HepG2 (cell line): ENCODE measurements around the gene CHMP4B. TPM values are rescaled to one million over a fixed set of nuclear protein-coding genes. Genes with fewer than 3 reads are reported as not detected.
A peak's percentile ranks its signal among the peaks of the same experiment; 100 is the strongest.

Experiments
- AKAP8 ChIP-seq: sonication (generic); formaldehyde crosslinking; IDR thresholded peaks from 2 replicates; pipeline ENCODE4 v1.5.1; 2020; ENCODE audit warnings: mild to moderate bottlenecking, missing genetic modification reagents
- ATM ChIP-seq: fragments of 450-650 bp; IDR thresholded peaks from 2 replicates; pipeline ENCODE4 v1.7.1; 2017; ENCODE audit warnings: mild to moderate bottlenecking, borderline replicate concordance
- BORCS8-MEF2B ChIP-seq: sonication (generic); formaldehyde crosslinking; IDR thresholded peaks from 2 replicates; pipeline ENCODE4 v1.8.0; 2022; ENCODE audit warnings: mild to moderate bottlenecking, missing genetic modification reagents
- CEBPG ChIP-seq: IDR thresholded peaks from 2 replicates; pipeline ENCODE4 v1.6.1; 2016
- CREB1 ChIP-seq, 2 experiments: fragments of 450-650 bp in 1 of 2; IDR thresholded peaks; 2 replicates each; pipeline ENCODE4 v1.6.1; 2016 to 2017; ENCODE audit warnings: control low read depth in 1 of 2, mild to moderate bottlenecking in 1 of 2, missing compliant biosample characterization in 1 of 2, missing genetic modification characterization in 1 of 2
- HOXA9 ChIP-seq: sonication (generic); formaldehyde crosslinking; IDR thresholded peaks from 2 replicates; pipeline ENCODE4 v1.8.1; 2022; ENCODE audit warnings: missing genetic modification reagents, mild to moderate bottlenecking, moderate library complexity, borderline replicate concordance
- KDM2A ChIP-seq: sonication (generic); formaldehyde crosslinking; IDR thresholded peaks from 2 replicates; pipeline ENCODE4 v1.4.0; 2020; ENCODE audit warnings: low read depth, missing genetic modification reagents, borderline replicate concordance
- KLF15 ChIP-seq: sonication (generic); formaldehyde crosslinking; IDR thresholded peaks from 2 replicates; pipeline ENCODE4 v1.8.1; 2023; ENCODE audit warnings: borderline replicate concordance, mild to moderate bottlenecking, inconsistent platforms, missing genetic modification reagents, mixed read lengths
- MATR3 ChIP-seq: sonication (generic); formaldehyde crosslinking; IDR thresholded peaks from 2 replicates; pipeline ENCODE4 v1.4.0; 2020; ENCODE audit warnings: missing genetic modification reagents
- MTERF4 ChIP-seq: sonication (generic); formaldehyde crosslinking; IDR thresholded peaks from 2 replicates; pipeline ENCODE4 v1.8.0; 2023; ENCODE audit warnings: mild to moderate bottlenecking, missing genetic modification reagents
- MYNN ChIP-seq: sonication (generic); formaldehyde crosslinking; IDR thresholded peaks from 2 replicates; pipeline ENCODE4 v1.4.0; 2020; ENCODE audit warnings: mild to moderate bottlenecking, low read depth, missing genetic modification reagents
- RCOR2 ChIP-seq: IDR thresholded peaks from 2 replicates; pipeline ENCODE4 v1.6.1; 2016; ENCODE audit warnings: missing biosample characterization, missing genetic modification reagents
- REL ChIP-seq: sonication (generic); formaldehyde crosslinking; conservative IDR thresholded peaks from 2 replicates; pipeline ENCODE4 v1.8.0; 2022; ENCODE audit warnings: mild to moderate bottlenecking, missing genetic modification reagents, moderate library complexity
- ZFP82 ChIP-seq: sonication (generic); formaldehyde crosslinking; IDR thresholded peaks from 2 replicates; pipeline ENCODE4 v1.5.1; 2020; ENCODE audit warnings: mild to moderate bottlenecking, missing genetic modification reagents, borderline replicate concordance
- ZNF12 ChIP-seq: sonication (generic); formaldehyde crosslinking; IDR thresholded peaks from 2 replicates; pipeline ENCODE4 v1.5.0; 2020; ENCODE audit warnings: missing genetic modification reagents
- ZNF124 ChIP-seq: sonication (generic); formaldehyde crosslinking; IDR thresholded peaks from 2 replicates; pipeline ENCODE4 v1.4.0; 2020; ENCODE audit warnings: missing genetic modification reagents
- ZNF24 ChIP-seq: fragments of 450-650 bp; IDR thresholded peaks from 2 replicates; pipeline ENCODE4 v1.6.1; 2017; ENCODE audit warnings: antibody characterized with exemption, mild to moderate bottlenecking
- ZNF354B ChIP-seq: sonication (generic); formaldehyde crosslinking; IDR thresholded peaks from 2 replicates; pipeline ENCODE4 v1.8.0; 2022; ENCODE audit warnings: mild to moderate bottlenecking, missing genetic modification reagents
- ZNF441 ChIP-seq: sonication (generic); formaldehyde crosslinking; IDR thresholded peaks from 2 replicates; pipeline ENCODE4 v1.7.0; 2021; ENCODE audit warnings: missing genetic modification reagents, borderline replicate concordance
- ZNF484 ChIP-seq: sonication (generic); formaldehyde crosslinking; IDR thresholded peaks from 2 replicates; pipeline ENCODE4 v1.5.1; 2020; ENCODE audit warnings: mild to moderate bottlenecking, low read depth, missing genetic modification reagents, borderline replicate concordance
- ZNF572 ChIP-seq: sonication (generic); formaldehyde crosslinking; IDR thresholded peaks from 2 replicates; pipeline ENCODE4 v1.5.1; 2020; ENCODE audit warnings: mild to moderate bottlenecking, missing genetic modification reagents
- ZNF775 ChIP-seq: sonication (generic); formaldehyde crosslinking; IDR thresholded peaks from 2 replicates; pipeline ENCODE4 v1.4.0; 2020; ENCODE audit warnings: missing genetic modification reagents, mild to moderate bottlenecking, moderate library complexity, borderline replicate concordance
- ZNF883 ChIP-seq: sonication (generic); formaldehyde crosslinking; IDR thresholded peaks from 2 replicates; pipeline ENCODE4 v1.5.1; 2020; ENCODE audit warnings: mild to moderate bottlenecking, missing genetic modification reagents; ENCODE audit errors: not compliant biosample characterization
- ZNF891 ChIP-seq: sonication (generic); formaldehyde crosslinking; IDR thresholded peaks from 2 replicates; pipeline ENCODE4 v1.5.0; 2020; ENCODE audit warnings: mild to moderate bottlenecking, missing genetic modification reagents
- ZSCAN20 ChIP-seq: sonication (generic); formaldehyde crosslinking; IDR thresholded peaks from 2 replicates; pipeline ENCODE4 v1.4.0; 2020; ENCODE audit warnings: missing genetic modification reagents, mild to moderate bottlenecking, borderline replicate concordance
- ZSCAN25 ChIP-seq: sonication (generic); formaldehyde crosslinking; IDR thresholded peaks from 2 replicates; pipeline ENCODE4 v1.8.0; 2022; ENCODE audit warnings: mild to moderate bottlenecking, missing genetic modification reagents
- polyA plus RNA-seq, 8 experiments: library from polyadenylated mRNA; depleted of rRNA in 3 of 8; stranded (reverse) in 7 of 8; unstranded in 1 of 8; fragments of >200 nt; fragmentation: Illumina TruSeq in 4 of 8; extraction: Trizol in 4 of 8; gene quantifications; 2 replicates each; pipeline versions ENCODE4 v1.2.1 to v1.2.3, GENCODE V29; 2011 to 2016; ENCODE audit warnings: low read depth in 4 of 8, missing spikeins in 1 of 8, mixed read lengths in 1 of 8; ENCODE audit not compliant: insufficient read depth in 1 of 8
- total RNA-seq, 5 experiments: library from RNA; depleted of rRNA; stranded (reverse); fragments of >200 nt; fragmentation: Illumina TruSeq; extraction: Trizol; gene quantifications; 2 replicates each; pipeline ENCODE4 v1.2.3, GENCODE V29; 2016; ENCODE audit warnings: low read depth in 1 of 5
- TF ChIP-seq, protein P1 (sequence below): sonication (generic); formaldehyde crosslinking; IDR thresholded peaks from 2 replicates; pipeline ENCODE4 v1.5.0; 2020; ENCODE audit warnings: mild to moderate bottlenecking, missing genetic modification reagents

Gene CHMP4B
- total and polyA plus RNA-seq, 2 of the 13 experiments (the other 11 are each of a cell fraction or from before 2014, with no cell fraction given): 40.1 to 45.6 TPM

DNA sequence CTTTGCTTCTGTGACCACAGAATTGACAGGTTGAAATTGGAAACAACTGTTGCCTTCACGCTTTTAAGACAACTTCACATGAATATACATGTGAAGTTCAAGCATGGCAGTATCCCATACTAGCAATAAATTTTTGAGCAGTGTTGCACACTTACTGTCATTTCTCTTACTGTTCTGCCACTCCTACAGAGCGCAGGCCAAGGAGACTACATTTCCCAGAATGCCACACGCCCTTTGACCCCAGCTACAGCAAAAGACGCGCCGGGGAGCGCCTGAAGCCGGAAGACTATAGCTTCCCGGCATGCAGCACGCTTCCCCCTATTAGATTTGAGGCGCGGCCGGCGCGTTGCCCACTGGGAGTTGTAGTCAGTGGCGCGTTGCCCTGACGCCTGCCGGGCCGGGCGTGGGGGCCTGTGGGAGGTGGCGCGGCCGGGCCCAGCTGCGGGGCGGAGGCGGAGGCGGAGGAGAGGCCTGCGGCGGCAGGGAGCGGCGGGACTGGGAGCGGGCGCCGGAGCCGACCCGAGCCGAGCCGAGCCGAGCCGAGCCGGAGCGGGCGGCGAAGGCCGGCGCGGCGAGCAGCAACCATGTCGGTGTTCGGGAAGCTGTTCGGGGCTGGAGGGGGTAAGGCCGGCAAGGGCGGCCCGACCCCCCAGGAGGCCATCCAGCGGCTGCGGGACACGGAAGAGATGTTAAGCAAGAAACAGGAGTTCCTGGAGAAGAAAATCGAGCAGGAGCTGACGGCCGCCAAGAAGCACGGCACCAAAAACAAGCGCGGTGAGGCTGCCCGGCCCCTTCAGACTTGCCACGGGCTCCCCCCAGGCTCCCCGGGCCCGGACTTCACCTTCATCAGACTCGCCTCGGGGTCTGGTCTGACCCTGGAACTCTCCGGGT, at the start of gene CHMP4B (continued):
- TF ChIP-seq ZNF484: no peak
- no peak for TF ChIP-seq HOXA9 (CRISPR knock-in tag)
- peak; percentile 69 for TF ChIP-seq ZSCAN25
- TF ChIP-seq CEBPG (CRISPR knock-in tag): peak; percentile 16; the same call in 1 of the 2 replicates
- TF ChIP-seq, protein P1, sequence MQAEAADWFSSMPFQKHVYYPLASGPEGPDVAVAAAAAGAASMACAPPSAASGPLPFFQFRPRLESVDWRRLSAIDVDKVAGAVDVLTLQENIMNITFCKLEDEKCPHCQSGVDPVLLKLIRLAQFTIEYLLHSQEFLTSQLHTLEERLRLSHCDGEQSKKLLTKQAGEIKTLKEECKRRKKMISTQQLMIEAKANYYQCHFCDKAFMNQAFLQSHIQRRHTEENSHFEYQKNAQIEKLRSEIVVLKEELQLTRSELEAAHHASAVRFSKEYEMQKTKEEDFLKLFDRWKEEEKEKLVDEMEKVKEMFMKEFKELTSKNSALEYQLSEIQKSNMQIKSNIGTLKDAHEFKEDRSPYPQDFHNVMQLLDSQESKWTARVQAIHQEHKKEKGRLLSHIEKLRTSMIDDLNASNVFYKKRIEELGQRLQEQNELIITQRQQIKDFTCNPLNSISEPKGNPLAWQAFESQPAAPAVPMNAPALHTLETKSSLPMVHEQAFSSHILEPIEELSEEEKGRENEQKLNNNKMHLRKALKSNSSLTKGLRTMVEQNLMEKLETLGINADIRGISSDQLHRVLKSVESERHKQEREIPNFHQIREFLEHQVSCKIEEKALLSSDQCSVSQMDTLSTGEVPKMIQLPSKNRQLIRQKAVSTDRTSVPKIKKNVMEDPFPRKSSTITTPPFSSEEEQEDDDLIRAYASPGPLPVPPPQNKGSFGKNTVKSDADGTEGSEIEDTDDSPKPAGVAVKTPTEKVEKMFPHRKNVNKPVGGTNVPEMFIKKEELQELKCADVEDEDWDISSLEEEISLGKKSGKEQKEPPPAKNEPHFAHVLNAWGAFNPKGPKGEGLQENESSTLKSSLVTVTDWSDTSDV: peak; percentile 18; the same call in 1 of the 2 replicates
- TF ChIP-seq MTERF4 (CRISPR knock-in tag): peak; percentile 85; the same call in 1 of the 2 replicates
- no peak for TF ChIP-seq ZNF775
- TF ChIP-seq ZNF572 (CRISPR knock-in tag): no peak
- TF ChIP-seq KLF15 (CRISPR knock-in tag): no peak; the same call in 1 of the 2 replicates
- no peak for TF ChIP-seq ATM
- TF ChIP-seq ZNF891 (CRISPR knock-in tag): no peak; the same call in 1 of the 2 replicates
- TF ChIP-seq BORCS8-MEF2B (CRISPR knock-in tag): peak; percentile 42
- peak; percentile 82 for TF ChIP-seq ZNF124 (CRISPR knock-in tag)
- peak; percentile 99 for TF ChIP-seq CREB1 (IDR thresholded peaks at IDR 0.05)
- TF ChIP-seq CREB1 (CRISPR knock-in tag; IDR thresholded peaks at IDR 0.05): peak; percentile 99
- TF ChIP-seq RCOR2: no peak; the same call in 1 of the 2 replicates
- TF ChIP-seq ZNF883: peak; percentile 92
- peak; percentile 53; the same call in 1 of the 2 replicates for TF ChIP-seq ZNF441
- peak; percentile 74; the same call in 1 of the 2 replicates for TF ChIP-seq AKAP8 (CRISPR knock-in tag)
- 0 out of 2 replicates have a peak, but pooled peaks have one; percentile 47 for TF ChIP-seq MYNN
- TF ChIP-seq ZNF24: no peak
- no peak; the same call in 1 of the 2 replicates for TF ChIP-seq ZFP82 (CRISPR knock-in tag)
- peak; percentile 69; the same call in 1 of the 2 replicates for TF ChIP-seq ZNF12
- TF ChIP-seq REL (CRISPR knock-in tag): no peak
- no peak; the same call in 1 of the 2 replicates for TF ChIP-seq ZSCAN20
- TF ChIP-seq MATR3 (CRISPR knock-in tag): no peak
- no peak for TF ChIP-seq ZNF354B (CRISPR knock-in tag)
- TF ChIP-seq KDM2A: peak; percentile 96
